SK-N-SH (cell line): Measurements from ENCODE around the gene RRP8. TPM values are rescaled to one million over a fixed set of nuclear protein-coding genes. Genes with fewer than 3 reads are reported as not detected.

Source experiments
- CTCF ChIA-PET: fragments of 300-600, 350-600 bp; formaldehyde crosslinking; extraction: SDS; loops from one replicate; lab custom pipeline; 2021; lab: Yijun Ruan, JAX
- POLR2A ChIA-PET: fragments of 350-600 bp; sonication (Branson Sonifier 250); formaldehyde crosslinking; extraction: SDS; loops from one replicate; lab custom pipeline; 2020; ENCODE audit warnings: antibody characterized with exemption, inconsistent platforms; lab: Yijun Ruan, JAX
- DNase-seq: peaks from one replicate; pipeline ENCODE4 v3.0.0; 2012
- H2AFZ ChIP-seq: fragments of 200-600 bp; sonication (generic); 2 replicates; pipeline ENCODE4 v1.8.1; 2016; ENCODE audit warnings: antibody characterized with exemption, mild to moderate bottlenecking, low read depth
- H3F3A ChIP-seq: fragments of 200-600 bp; sonication (generic); replicated peaks from 2 replicates; pipeline ENCODE3; 2016; ENCODE audit warnings: antibody characterized with exemption, mild to moderate bottlenecking; ENCODE audit not compliant: insufficient read depth
- H3K27ac ChIP-seq, 2 experiments: fragments of 200-500 bp in 1 of 2; fragments of 200-600 bp in 1 of 2; sonication (Bioruptor generic) in 1 of 2; sonication (generic), shearing (Covaris generic) in 1 of 2; 2 replicates each; pipeline versions ENCODE4 v1.5.1 to v1.6.1; 2014 to 2016; ENCODE audit warnings: low read depth in 2 of 2, inconsistent platforms in 1 of 2, low read length in 1 of 2, mild to moderate bottlenecking in 1 of 2, mixed read lengths in 1 of 2
- H3K27me3 ChIP-seq: fragments of 200-600 bp; sonication (generic), shearing (Covaris generic); 2 replicates; pipeline ENCODE4 v1.6.1; 2016; ENCODE audit warnings: mixed run types; ENCODE audit not compliant: insufficient read depth
- H3K36me3 ChIP-seq, 2 experiments: fragments of 200-500 bp in 1 of 2; fragments of 200-600 bp in 1 of 2; sonication (Bioruptor generic) in 1 of 2; sonication (generic) in 1 of 2; replicated peaks in 1 of 2; 2 replicates each; pipeline versions ENCODE3 to v1.5.1; 2014 to 2016; ENCODE audit warnings: low read length in 1 of 2, mild to moderate bottlenecking in 1 of 2; ENCODE audit not compliant: insufficient read depth in 2 of 2, control insufficient read depth in 1 of 2
- H3K4me1 ChIP-seq, 2 experiments: fragments of 200-500 bp in 1 of 2; fragments of 200-600 bp in 1 of 2; sonication (Bioruptor generic) in 1 of 2; sonication (generic), shearing (Covaris generic) in 1 of 2; 2 replicates each; pipeline versions ENCODE4 v1.5.1 to v1.6.1; 2014 to 2016; ENCODE audit warnings: low read depth in 1 of 2, low read length in 1 of 2, mixed run types in 1 of 2; ENCODE audit not compliant: insufficient read depth in 2 of 2, control insufficient read depth in 1 of 2
- H3K4me2 ChIP-seq: fragments of 200-600 bp; sonication (generic), shearing (Covaris generic); 2 replicates; pipeline ENCODE4 v1.6.1; 2017; ENCODE audit warnings: mixed run types
- H3K4me3 ChIP-seq, 2 experiments: fragments of 200-500 bp in 1 of 2; fragments of 200-600 bp in 1 of 2; sonication (Bioruptor generic) in 1 of 2; sonication (generic), shearing (Covaris generic) in 1 of 2; 2 replicates each; pipeline versions ENCODE4 v1.5.1 to v1.8.1; 2014 to 2016; ENCODE audit warnings: low read depth in 2 of 2, inconsistent platforms in 1 of 2, low read length in 1 of 2, mild to moderate bottlenecking in 1 of 2, mixed read lengths in 1 of 2, moderate library complexity in 1 of 2
- H3K79me2 ChIP-seq: fragments of 200-600 bp; sonication (generic); 2 replicates; pipeline ENCODE4 v1.8.1; 2017; ENCODE audit warnings: mild to moderate bottlenecking; ENCODE audit not compliant: insufficient read depth
- H3K9ac ChIP-seq: fragments of 200-600 bp; sonication (generic); 2 replicates; pipeline ENCODE4 v1.6.1; 2017; ENCODE audit warnings: mixed run types
- H3K9me2 ChIP-seq: fragments of 200-600 bp; sonication (generic); 2 replicates; pipeline ENCODE4 v1.6.1; 2017; ENCODE audit warnings: mixed run types
- H3K9me3 ChIP-seq: fragments of 200-600 bp; sonication (generic); 2 replicates; pipeline ENCODE4 v1.6.1; 2017; ENCODE audit warnings: mixed run types, mild to moderate bottlenecking, moderate library complexity
- H4K20me1 ChIP-seq: fragments of 200-600 bp; sonication (generic); 2 replicates; pipeline ENCODE4 v1.6.1; 2017; ENCODE audit warnings: mild to moderate bottlenecking, mixed run types; ENCODE audit not compliant: insufficient read depth
- CHD2 ChIP-seq: fragments of 150-350 bp; IDR thresholded peaks from 2 replicates; pipeline ENCODE4 v1.6.1; 2018; ENCODE audit warnings: low read length; ENCODE audit not compliant: partially characterized antibody
- ELF1 ChIP-seq: IDR thresholded peaks from 2 replicates; pipeline ENCODE4 v1.4.0; 2012
- EZH2phosphoT487 ChIP-seq: fragments of 200-600 bp; sonication (generic); IDR thresholded peaks from 2 replicates; pipeline ENCODE4 v1.6.1; 2017; ENCODE audit warnings: low read depth, mixed run types, mild to moderate bottlenecking, antibody characterized with exemption, moderate library complexity, borderline replicate concordance
- FOXJ3 ChIP-seq: sonication (generic); formaldehyde crosslinking; IDR thresholded peaks from 2 replicates; pipeline ENCODE4 v1.5.1; 2020; ENCODE audit warnings: mild to moderate bottlenecking, missing genetic modification reagents
- GABPA ChIP-seq: IDR thresholded peaks from 2 replicates; pipeline ENCODE4 v1.4.0; 2012; ENCODE audit warnings: low read depth, mild to moderate bottlenecking
- GATA2 ChIP-seq: sonication (generic); formaldehyde crosslinking; IDR thresholded peaks from 2 replicates; pipeline ENCODE4 v1.5.0; 2020; ENCODE audit warnings: mild to moderate bottlenecking, missing genetic modification reagents
- JUND ChIP-seq: IDR thresholded peaks from 2 replicates; pipeline ENCODE4 v1.4.0; 2012
- MAX ChIP-seq: IDR thresholded peaks from 2 replicates; pipeline ENCODE4 v1.4.0; 2012; ENCODE audit warnings: low read depth
- MXI1 ChIP-seq: IDR thresholded peaks from 2 replicates; pipeline ENCODE4 v1.6.1; 2012; ENCODE audit warnings: mild to moderate bottlenecking, low read depth, low read length, improper control_type of control experiment
- POLR2AphosphoS5 ChIP-seq: IDR thresholded peaks from 2 replicates; pipeline ENCODE4 v1.6.1; 2012; ENCODE audit warnings: low read depth, low read length
- RCOR1 ChIP-seq: fragments of 150-350 bp; IDR thresholded peaks from 2 replicates; pipeline ENCODE4 v1.6.1; 2017; ENCODE audit warnings: antibody characterized with exemption, low read length
- REST ChIP-seq: IDR thresholded peaks from 2 replicates; pipeline ENCODE4 v1.6.1; 2012; ENCODE audit warnings: mild to moderate bottlenecking, low read depth, low read length, moderate library complexity
- RFX5 ChIP-seq: IDR thresholded peaks from 2 replicates; pipeline ENCODE4 v1.6.1; 2012; ENCODE audit warnings: mild to moderate bottlenecking, improper control_type of control experiment, low read length
- SIN3A ChIP-seq: IDR thresholded peaks from 2 replicates; pipeline ENCODE4 v1.6.1; 2012; ENCODE audit warnings: low read depth, mild to moderate bottlenecking, low read length, moderate library complexity, borderline replicate concordance
- TAF1 ChIP-seq: IDR thresholded peaks from 2 replicates; pipeline ENCODE4 v1.6.1; 2012; ENCODE audit warnings: low read depth, mild to moderate bottlenecking, low read length, moderate library complexity, borderline replicate concordance
- TCF12 ChIP-seq: IDR thresholded peaks from 2 replicates; pipeline ENCODE4 v1.4.0; 2012
- TEAD4 ChIP-seq: IDR thresholded peaks from 2 replicates; pipeline ENCODE4 v1.4.0; 2012; ENCODE audit warnings: mild to moderate bottlenecking, borderline replicate concordance; ENCODE audit not compliant: insufficient read depth
- USF1 ChIP-seq: IDR thresholded peaks from 2 replicates; pipeline ENCODE4 v1.4.0; 2012; ENCODE audit warnings: low read depth, borderline replicate concordance
- USF2 ChIP-seq: fragments of 150-350 bp; IDR thresholded peaks from 2 replicates; pipeline ENCODE4 v1.6.1; 2017; ENCODE audit warnings: antibody characterized with exemption, low read length, low read depth, borderline replicate concordance
- ZBTB33 ChIP-seq: IDR thresholded peaks from 2 replicates; pipeline ENCODE4 v1.4.0; 2012; ENCODE audit warnings: low read depth, borderline replicate concordance
- WGBS: methylation state at CpG from one replicate; pipeline ENCODE4 v1.1.6; 2017; ENCODE audit warnings: low lambda C conversion rate; 5-methylcytosine and 5-hydroxymethylcytosine counted together
- polyA plus RNA-seq, 3 experiments: library from polyadenylated mRNA; depleted of rRNA; stranded (reverse); fragments of >200 nt; gene quantifications; 2 replicates each; pipeline ENCODE4 v1.2.3, GENCODE V29; 2012

RRP8 gene
- polyA plus RNA-seq, 1 of the 3 experiments (the other 2 are of a cell fraction) = 7.8 TPM

- H4K20me1 ChIP-seq = no peaks in the 10 kb centered on the region
- POLR2A ChIA-PET = interaction anchor here (0.6 to 4.5 kb wide), 6 partner anchors 11 to 78 kb away, joined by 3 to 29 read pairs (median 6); partner anchors contain the start of genes ILK and MRPL17
Measured at GRCh38 chr11:6619004-6619745, 15.8 kb upstream of the RRP8 start, which contains the start of gene TPP1. TSS of gene TPP1 (minus strand) at chr11:6619422. CDS start at chr11:6619400, 22 bp downstream.

More at GRCh38 chr11:6619004-6619745, 15.8 kb upstream of the RRP8 start, which contains the start of gene TPP1:
- Histone ChIP-seq H3K9me2 (no peaks in the 10 kb centered on the region), H3K4me2 (peak within 1 kb of the TSS; percentile 97), H3K9me3 (no peaks in the 10 kb centered on the region), H3K79me2 (peaks cover 15% of the 10 kb centered on the region; the same call in 1 of the 2 replicates), H3K27ac (peak within 1 kb of the TSS; percentile 49 to 51; a peak in 2 of 4 replicates), H2AFZ (peak within 1 kb of the TSS; percentile 94), H3K4me3 (peak within 1 kb of the TSS; percentile 68 to 90), H3K36me3 (peaks cover 0 to 23% of the 10 kb centered on the region in 2 experiments), H3F3A (peaks cover 5% of the 10 kb centered on the region), H3K4me1 (peaks cover 7 to 9% of the 10 kb centered on the region in 2 experiments; a peak in 3 of 4 replicates), H3K27me3 (no peaks in the 10 kb centered on the region), H3K9ac (peak within 1 kb of the TSS; percentile 62)
- CTCF ChIA-PET = interaction anchor here (0.6 to 1.9 kb wide), 9 partner anchors 11 to 240 kb away, joined by 3 to 5 read pairs (median 3); no protein-coding TSS in a partner anchor
- 0% methylated on average over 13 of the region's 16 CpGs for WGBS
- TF ChIP-seq RFX5 (peak; percentile 100), FOXJ3 (no peak), GABPA (no peak), TEAD4 (no peak), USF1 (peak; percentile 99), USF2 (peak; percentile 98), ELF1 (peak; percentile 70), REST (no peak), GATA2 (CRISPR knock-in tag) (no peak), MAX (0 out of 2 replicates have a peak, but pooled peaks have one; percentile 24), JUND (no peak), SIN3A (peak; percentile 86), TCF12 (peak; percentile 19; the same call in 1 of the 2 replicates), TAF1 (peak; percentile 56; the same call in 1 of the 2 replicates), RCOR1 (peak; percentile 51; the same call in 1 of the 2 replicates), ZBTB33 (no peak), CHD2 (peak; percentile 38), POLR2AphosphoS5 (peak; percentile 82), MXI1 (0 out of 2 replicates have a peak, but pooled peaks have one; percentile 64), EZH2phosphoT487 (no peak)
- peak; percentile 97 for DNase-seq
